ENCODE results near the gene MTRF1.
"Not testable (repeated sequence)": the region's sequence is repeated elsewhere in the genome, so short reads cannot be mapped to it uniquely, and the experiment has no call there.

The MTRF1 gene

GRCh38 chr13:41178040-41178439, 85.3 kb downstream of the MTRF1 start:
- no peak overlapping the region for H3K4me3 ChIP-seq (ENCODE audit: low read length)
- peak; percentile 34 for DNase-seq (ENCODE audit: low read depth)
- no peak for TF ChIP-seq CTCF (conservative IDR thresholded peaks at IDR 0.05; ENCODE audit: low read length)

GRCh38 chr13:41177616-41178015, 85.8 kb downstream of the MTRF1 start:
- no peak overlapping the region for H3K4me3 ChIP-seq (ENCODE audit: low read length)
- TF ChIP-seq CTCF (conservative IDR thresholded peaks at IDR 0.05; ENCODE audit: low read length): no peak
- DNase-seq (ENCODE audit: low read depth): peak; percentile 6

GRCh38 chr13:41175576-41175975, 87.8 kb downstream of the MTRF1 start:
- not testable (repeated sequence) for DNase-seq (ENCODE audit: low read depth); H3K4me3 ChIP-seq (ENCODE audit: low read length)
